Bone marrow (tissue), 2 donors: ENCODE measurements around the gene TTC23L.

ENCODE experiments used
- DNase-seq, 2 donors: peaks; one replicate each; lab custom pipeline; 2025; lab: John Stamatoyannopoulos, UW

TTC23L gene

GRCh38 chr5:34833090-34833489 lies 5.9 kb upstream of the TTC23L start:
- DNase-seq, result no peak

GRCh38 chr5:34833976-34834793 lies 4.8 kb upstream of the TTC23L start:
- DNase-seq, result no peak

GRCh38 chr5:34834794-34835089 lies 4.2 kb upstream of the TTC23L start:
- no peak for DNase-seq

- no peak for DNase-seq
These were observed 3.3 kb upstream of the TTC23L start for GRCh38 chr5:34835664-34836063.

GRCh38 chr5:34841816-34842215 lies 2.9 kb downstream of the TTC23L start:
- DNase-seq, result no peak

- no peak for DNase-seq
These were observed 3.6 kb downstream of the TTC23L start for GRCh38 chr5:34842554-34842953.

- no peak for DNase-seq
These were observed 4.5 kb downstream of the TTC23L start for GRCh38 chr5:34843497-34843896.

GRCh38 chr5:34844106-34844505 lies 5.1 kb downstream of the TTC23L start:
- DNase-seq, result no peak

- no peak for DNase-seq
These were observed 6.0 kb downstream of the TTC23L start for GRCh38 chr5:34844999-34845398.

- no peak for DNase-seq
These were observed 8.1 kb downstream of the TTC23L start for GRCh38 chr5:34847056-34847455.

GRCh38 chr5:34847552-34847951 lies 8.6 kb downstream of the TTC23L start:
- DNase-seq, result no peak

GRCh38 chr5:34848230-34848629 lies 9.3 kb downstream of the TTC23L start:
- DNase-seq, result no peak

- DNase-seq, result no peak
These were observed 10.3 kb downstream of the TTC23L start for GRCh38 chr5:34849253-34849652.

- DNase-seq, result no peak
These were observed 15.7 kb downstream of the TTC23L start for GRCh38 chr5:34854459-34855174.

GRCh38 chr5:34857161-34857560 lies 18.2 kb downstream of the TTC23L start:
- no peak for DNase-seq

GRCh38 chr5:34857894-34858293 lies 18.9 kb downstream of the TTC23L start:
- no peak for DNase-seq

- DNase-seq, result no peak
These were observed 19.8 kb downstream of the TTC23L start for GRCh38 chr5:34858790-34859189.

GRCh38 chr5:34859253-34859652 lies 20.3 kb downstream of the TTC23L start:
- DNase-seq, result no peak

- DNase-seq, result no peak
These were observed 25.0 kb downstream of the TTC23L start for GRCh38 chr5:34863946-34864345.

GRCh38 chr5:34865091-34865490 lies 26.1 kb downstream of the TTC23L start:
- DNase-seq, result no peak

- DNase-seq, result no peak
These were observed 28.1 kb downstream of the TTC23L start for GRCh38 chr5:34866989-34867471.

GRCh38 chr5:34867660-34868059 lies 28.7 kb downstream of the TTC23L start:
- DNase-seq, result no peak

GRCh38 chr5:34868791-34869190 lies 29.8 kb downstream of the TTC23L start:
- DNase-seq, result no peak

GRCh38 chr5:34869256-34869655 lies 30.3 kb downstream of the TTC23L start:
- no peak for DNase-seq
